LHCN-M2 (cell line): ENCODE data around the gene DRAM1. TPM values are rescaled to one million over a fixed set of nuclear protein-coding genes. Genes with fewer than 3 reads are reported as not detected.
"Not testable (repeated sequence)": the region's sequence is repeated elsewhere in the genome, so short reads cannot be mapped to it uniquely, and the experiment has no call there.

Experiments
- DNase-seq: peaks from one replicate; pipeline ENCODE4 v3.0.0-alpha.2; 2012; ENCODE audit warnings: low read depth
- polyA plus RNA-seq: library from polyadenylated mRNA; unstranded; fragments of >200 nt; gene quantifications from one replicate; pipeline ENCODE4 v1.2.1, GENCODE V29; 2012; ENCODE audit warnings: missing spikeins
- total RNA-seq: library from RNA; depleted of rRNA; stranded (reverse); fragments of >200 nt; gene quantifications from 2 replicates; pipeline ENCODE4 v1.2.3, GENCODE V29; 2014; rRNA removed

Gene DRAM1
- 7.7 and 10.4 TPM in 2 replicates for total RNA-seq
- polyA plus RNA-seq: 12.8 TPM

GRCh38 chr12:101876861-101877805 lies at the start of gene DRAM1:
DRAM1 (plus strand) TSS chr12:101877580; CDS start chr12:101877790, 210 bp downstream.
- DNase-seq: peak; percentile 85

GRCh38 chr12:101828463-101829196 lies 48.8 kb upstream of the DRAM1 start:
- DNase-seq: no peak

GRCh38 chr12:101829639-101830366 lies 47.6 kb upstream of the DRAM1 start:
- no peak for DNase-seq

- peak; percentile 88 for DNase-seq
Observed at GRCh38 chr12:101830367-101831325, 46.7 kb upstream of the DRAM1 start, which contains the start of gene GNPTAB. GNPTAB (minus strand) TSS chr12:101830959; CDS start chr12:101830675, 284 bp downstream.

GRCh38 chr12:101832030-101832429 lies 45.4 kb upstream of the DRAM1 start:
- no peak for DNase-seq

GRCh38 chr12:101838628-101839323 lies 38.6 kb upstream of the DRAM1 start:
- DNase-seq: no peak

- peak; percentile 45 for DNase-seq
Observed at GRCh38 chr12:101839324-101840283, 37.8 kb upstream of the DRAM1 start.

GRCh38 chr12:101841069-101841468 lies 36.3 kb upstream of the DRAM1 start:
- DNase-seq: no peak

GRCh38 chr12:101845137-101845711 lies 32.2 kb upstream of the DRAM1 start:
- DNase-seq: no peak

- DNase-seq: no peak
Observed at GRCh38 chr12:101847325-101847724, 30.1 kb upstream of the DRAM1 start.

GRCh38 chr12:101850199-101850598 lies 27.2 kb upstream of the DRAM1 start:
- no peak for DNase-seq

GRCh38 chr12:101852998-101853397 lies 24.4 kb upstream of the DRAM1 start:
- DNase-seq: no peak

GRCh38 chr12:101854747-101855146 lies 22.6 kb upstream of the DRAM1 start:
- DNase-seq: no peak

GRCh38 chr12:101855364-101855884 lies 22.0 kb upstream of the DRAM1 start:
- no peak for DNase-seq

GRCh38 chr12:101855976-101856375 lies 21.4 kb upstream of the DRAM1 start:
- DNase-seq: no peak

- not testable (repeated sequence) for DNase-seq
Observed at GRCh38 chr12:101856614-101857013, 20.8 kb upstream of the DRAM1 start.

GRCh38 chr12:101857043-101857558 lies 20.3 kb upstream of the DRAM1 start:
- peak; percentile 85 for DNase-seq

- no peak for DNase-seq
Observed at GRCh38 chr12:101858361-101858760, 19.0 kb upstream of the DRAM1 start.
